Stimulated activated CD8-positive, alpha-beta memory T cell treated with anti-CD3 and anti-CD28 coated beads, Interleukin-12 subunit alpha, Interleukin-12 subunit beta, amount 100 ng/mL, for 1 hour (primary cell): ENCODE measurements around the gene ADH1A.
"Not testable (repeated sequence)": the region's sequence is repeated elsewhere in the genome, so short reads cannot be mapped to it uniquely, and the experiment has no call there.

ENCODE experiments used
- DNase-seq: peaks from one replicate; pipeline ENCODE4 v3.0.0-alpha.2; 2020; ENCODE audit warnings: low read depth

ADH1A gene

DNA sequence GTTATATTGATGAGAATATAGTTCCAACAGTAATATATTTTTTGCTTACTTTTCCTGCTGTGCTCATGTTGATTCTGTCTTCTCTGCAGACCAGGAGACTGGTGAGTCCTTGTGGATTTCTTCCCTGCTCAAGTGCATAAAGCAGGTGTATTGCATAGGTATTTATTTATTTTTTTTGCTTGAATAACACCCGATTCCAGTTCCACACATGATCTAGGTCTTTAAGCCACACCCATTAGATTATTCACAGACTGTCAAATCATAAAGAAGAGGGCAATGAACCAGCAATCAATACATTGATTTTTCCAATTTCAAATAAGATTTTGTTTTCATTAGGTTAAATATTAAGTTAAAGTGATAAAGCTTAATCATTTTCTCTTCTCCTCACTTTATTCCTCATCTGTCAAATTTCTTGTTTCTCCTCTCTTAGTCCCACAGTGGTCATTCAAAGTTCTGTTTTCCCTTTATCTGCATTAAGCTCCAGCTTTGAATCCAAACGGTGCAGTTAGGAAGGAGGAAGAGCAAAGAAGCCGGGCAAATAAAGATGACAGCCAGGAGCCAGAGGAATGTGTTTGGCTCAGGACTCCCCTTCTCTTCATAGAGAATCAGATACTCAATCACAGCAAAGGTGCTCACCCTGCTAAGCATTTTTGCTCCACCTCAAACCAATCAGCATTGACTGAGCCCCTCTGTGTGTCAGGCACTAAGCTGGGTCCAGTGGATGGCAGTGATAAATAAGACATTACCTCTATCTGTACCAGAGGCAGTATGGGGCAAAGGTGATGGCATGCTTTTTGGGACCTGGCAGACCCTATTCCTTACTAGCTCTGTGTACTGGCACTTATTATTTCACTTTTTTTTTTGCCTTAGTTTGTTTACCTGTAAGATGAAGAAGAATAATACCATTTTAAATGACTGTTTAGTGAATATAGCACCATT is at the start of gene ADH1A:
Gene ADH1A (minus strand): TSS at position 138 of the 939 bp plus-strand sequence. CDS start 71 bp downstream, at position 67.
- DNase-seq = no peak

DNA sequence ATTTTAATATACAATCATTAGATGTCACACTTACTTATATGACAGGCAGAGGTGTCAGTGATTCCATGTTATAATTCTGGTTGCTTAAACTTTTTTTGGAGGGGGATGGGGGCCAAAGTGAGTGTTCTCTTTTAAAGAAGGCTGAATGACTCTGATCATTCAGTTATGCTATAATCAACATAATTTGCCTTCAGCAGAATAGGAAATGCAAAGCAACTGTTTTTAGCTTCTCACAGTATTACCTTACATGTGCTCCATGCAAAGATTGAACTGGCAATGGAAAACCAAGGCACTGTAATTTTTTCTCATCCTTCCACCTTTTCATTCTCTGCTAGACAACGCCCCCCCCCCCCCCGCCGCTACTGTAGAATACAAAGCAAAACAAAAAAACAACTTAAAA is 48.4 kb upstream of the ADH1A start:
- DNase-seq = no peak

DNA sequence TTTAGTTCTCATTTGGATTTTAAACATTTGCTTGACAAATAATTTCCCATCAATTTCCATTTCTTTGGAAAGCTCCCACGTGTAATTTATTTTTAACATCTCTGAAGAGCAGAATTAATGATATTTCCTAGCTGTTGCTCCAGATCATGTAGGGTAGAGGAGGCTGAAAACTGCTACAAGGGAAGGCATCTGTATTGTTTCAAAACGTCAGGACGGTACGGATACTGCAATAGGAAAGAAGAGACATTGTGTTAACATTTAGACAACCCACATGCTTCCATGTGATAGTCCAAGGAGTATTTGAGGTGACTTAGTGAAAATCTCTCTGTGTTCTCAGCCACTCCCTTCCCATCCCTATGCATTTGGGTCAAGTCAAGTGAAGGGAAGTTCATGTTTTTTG is 45.8 kb upstream of the ADH1A start:
- DNase-seq = no peak

DNA sequence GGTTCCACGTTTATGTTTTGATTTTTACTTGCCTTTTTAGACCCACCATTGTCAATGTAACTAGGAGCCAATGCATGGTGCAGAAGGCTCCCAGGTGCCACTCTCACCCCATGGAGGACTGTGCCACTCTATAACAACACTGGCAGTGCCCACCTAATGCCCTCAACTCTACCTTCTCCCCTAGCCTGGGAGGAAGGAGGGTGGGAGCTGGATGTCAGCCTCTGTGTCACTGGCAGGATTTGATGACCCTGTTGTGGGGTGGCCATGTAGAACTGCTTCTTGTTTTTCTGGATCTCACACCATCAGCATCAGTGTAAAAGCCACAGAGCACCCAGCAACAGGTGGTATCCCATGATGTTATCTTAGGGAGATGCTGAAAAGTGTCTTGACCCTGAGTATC is 44.1 kb upstream of the ADH1A start:
- no peak for DNase-seq

DNA sequence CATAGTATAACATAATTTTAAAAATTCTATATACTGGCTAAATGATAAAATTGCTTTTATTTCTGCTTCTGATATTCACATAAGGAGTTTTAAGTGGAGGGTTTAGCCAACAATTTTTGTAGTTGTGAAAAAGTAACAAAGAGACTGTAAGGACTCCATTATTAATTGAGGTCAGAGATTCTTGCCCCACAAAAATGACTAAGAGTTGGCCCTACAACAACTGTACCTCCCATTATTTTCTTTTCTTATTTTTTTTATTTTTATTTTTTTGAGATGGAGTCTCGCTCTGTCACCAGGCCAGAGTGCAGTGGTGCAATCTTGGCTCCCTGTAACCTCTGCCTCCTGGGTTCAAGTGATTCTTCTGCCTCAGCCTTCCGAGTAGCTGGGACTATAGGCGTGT is 39.9 kb upstream of the ADH1A start:
- DNase-seq = no peak

DNA sequence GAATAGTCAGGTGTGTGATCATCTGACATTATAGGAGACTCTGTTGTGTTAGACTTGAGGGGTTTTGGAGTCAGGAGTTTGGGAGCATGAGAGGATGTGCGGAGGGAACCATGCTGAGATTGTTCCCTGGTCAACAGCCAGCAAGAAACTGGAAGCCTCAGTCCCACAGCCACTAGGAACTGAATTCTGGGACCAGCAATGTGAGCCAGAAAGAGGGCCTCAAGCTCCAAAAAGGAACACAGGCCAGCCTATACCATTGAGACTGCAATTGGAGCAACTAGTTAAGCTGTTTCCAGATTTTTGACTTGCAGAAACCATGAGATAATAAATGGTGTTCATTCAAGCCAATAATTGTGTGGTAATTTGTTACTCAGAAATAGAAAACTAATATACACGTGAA is 39.1 kb upstream of the ADH1A start:
- no peak for DNase-seq

DNA sequence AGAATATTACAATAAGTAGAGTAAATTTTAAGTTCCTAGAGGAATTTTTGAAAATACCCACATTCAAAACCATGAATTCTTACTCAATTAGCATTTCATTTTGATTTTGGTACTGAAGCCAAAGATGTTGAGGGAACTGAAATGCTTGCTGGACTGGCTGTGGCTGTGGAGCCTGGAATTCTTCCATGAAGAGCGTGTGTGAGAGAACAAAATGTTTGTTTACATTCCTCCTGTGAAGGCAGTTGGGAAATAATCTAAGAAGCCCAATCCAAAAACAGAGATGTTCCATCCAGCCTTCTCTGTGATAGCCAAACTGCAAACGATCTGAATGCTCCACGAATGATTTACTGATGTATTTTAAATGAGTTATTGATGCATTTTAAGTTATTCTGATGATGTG is 34.2 kb upstream of the ADH1A start:
- DNase-seq = no peak

DNA sequence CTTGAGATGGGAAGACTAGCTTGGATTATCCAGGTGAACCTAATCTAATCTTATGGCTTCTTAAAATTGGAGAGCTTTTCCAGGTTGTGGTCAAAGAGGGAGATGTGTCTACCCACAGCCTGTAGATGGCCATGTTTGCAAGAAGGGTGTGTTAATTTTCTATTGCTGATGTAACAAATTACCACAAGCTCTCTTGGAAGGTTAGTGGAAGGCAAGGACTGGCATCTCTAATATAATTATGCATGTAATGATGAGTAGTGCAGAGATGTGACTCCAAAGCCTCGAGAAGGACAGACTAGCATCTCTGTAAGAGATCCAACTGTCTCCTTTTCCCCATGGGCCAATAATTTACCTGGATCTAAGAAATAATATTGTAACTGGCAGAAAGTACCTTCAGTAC is 33.6 kb upstream of the ADH1A start:
- no peak for DNase-seq

DNA sequence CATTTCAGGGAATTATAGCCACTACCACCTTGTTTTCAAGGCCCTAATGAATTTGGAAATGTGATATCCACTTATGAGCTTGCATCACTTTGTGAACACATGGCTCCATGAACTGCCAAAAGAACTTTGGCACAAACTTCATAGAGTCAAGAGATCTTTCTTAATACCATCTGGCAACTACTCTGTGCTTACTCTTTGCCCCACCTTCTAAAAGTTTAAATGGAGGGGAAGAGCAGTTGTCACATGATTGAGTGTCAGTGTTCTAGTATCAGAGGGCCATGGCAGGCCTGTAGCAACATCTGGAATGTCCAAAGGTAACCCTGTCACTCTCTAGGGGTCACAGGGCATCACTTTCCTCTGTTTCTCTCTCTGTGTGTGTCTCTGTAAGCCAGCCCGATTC is 33.0 kb upstream of the ADH1A start:
- no peak for DNase-seq

DNA sequence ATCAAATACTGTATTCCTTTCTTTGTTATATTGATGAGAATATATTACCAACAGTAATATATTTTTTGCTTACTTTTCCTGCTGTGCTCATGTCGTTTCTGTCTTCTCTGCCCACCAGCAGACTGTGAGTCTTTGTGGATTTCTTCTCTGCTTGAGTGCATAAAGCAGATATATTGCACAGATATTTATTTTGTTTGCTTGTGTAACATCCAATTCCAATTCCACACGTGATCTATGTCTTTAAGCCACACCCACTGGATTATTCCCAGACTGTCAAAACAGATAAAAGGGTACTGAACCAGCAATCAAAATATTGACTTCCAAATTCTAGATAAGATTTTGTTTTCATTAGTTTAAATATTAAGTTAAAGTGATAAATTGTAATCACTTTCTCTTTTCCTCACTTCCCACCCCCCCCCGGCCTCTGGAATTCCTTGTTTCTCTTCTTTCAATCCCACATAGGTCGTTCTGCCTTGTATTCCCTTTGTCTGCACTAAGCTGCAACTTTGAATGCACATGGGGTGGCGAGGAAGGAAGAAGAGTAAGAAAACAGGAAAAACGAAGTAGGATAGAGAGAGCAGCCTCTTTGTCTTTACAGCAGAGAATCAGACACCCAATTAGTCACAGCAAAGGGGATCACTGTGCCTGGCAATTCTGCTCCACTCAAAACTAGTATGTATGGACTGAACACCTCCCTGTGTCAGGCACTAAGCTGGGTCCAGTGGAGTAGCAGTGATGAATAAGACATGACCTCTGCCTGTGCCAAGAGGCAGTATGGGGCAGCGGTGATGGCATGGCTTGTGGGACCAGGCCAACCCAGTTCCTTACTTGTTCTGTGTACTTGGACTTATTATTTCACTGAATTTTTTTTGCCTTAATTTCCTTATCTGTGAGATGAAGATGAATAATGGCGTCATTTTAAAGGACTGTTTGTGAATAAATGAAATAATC is 30.7 kb upstream of the ADH1A start, which contains the start of gene ADH1B:
Gene ADH1B (minus strand): TSS at position 161 of the 951 bp plus-strand sequence. CDS start 70 bp downstream, at position 91.
- no peak for DNase-seq

DNA sequence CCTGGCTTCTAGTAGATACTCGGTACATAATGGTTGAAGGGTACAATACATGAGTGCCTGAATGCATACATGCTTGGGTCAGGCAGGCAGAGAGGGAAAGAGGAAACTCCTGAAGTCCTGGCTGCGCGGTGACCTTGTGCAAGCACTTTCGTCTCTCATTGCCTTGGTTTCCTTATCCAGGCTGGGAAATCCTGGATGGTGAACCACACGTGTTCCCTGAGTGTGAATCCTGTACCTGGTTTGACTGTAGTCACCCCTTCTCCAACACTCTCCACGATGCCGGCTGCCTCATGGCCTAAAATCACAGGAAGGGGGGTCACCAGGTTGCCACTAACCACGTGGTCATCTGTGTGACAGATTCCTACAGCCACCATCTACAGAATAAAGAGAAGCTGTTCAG is 27.0 kb upstream of the ADH1A start:
- DNase-seq = not testable (repeated sequence)

DNA sequence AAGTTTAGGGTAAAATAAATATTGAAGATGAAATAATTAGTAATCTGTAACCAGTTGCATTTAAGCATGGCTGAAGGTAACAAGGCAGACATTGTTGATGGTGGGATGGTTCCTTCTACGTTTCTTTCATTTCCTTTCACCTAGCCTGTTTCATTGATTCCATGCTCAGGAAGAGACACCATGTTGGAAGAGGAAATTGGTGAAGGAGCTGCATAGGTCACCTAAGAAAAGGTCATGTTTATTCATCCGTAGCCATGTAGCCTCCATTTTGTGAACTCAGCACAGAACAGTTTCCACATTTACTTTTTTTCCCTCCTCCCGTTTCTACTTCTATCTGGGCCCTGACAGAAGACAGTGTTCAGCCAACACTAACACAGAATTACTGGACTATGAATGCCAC is 26.6 kb upstream of the ADH1A start:
- DNase-seq = no peak

DNA sequence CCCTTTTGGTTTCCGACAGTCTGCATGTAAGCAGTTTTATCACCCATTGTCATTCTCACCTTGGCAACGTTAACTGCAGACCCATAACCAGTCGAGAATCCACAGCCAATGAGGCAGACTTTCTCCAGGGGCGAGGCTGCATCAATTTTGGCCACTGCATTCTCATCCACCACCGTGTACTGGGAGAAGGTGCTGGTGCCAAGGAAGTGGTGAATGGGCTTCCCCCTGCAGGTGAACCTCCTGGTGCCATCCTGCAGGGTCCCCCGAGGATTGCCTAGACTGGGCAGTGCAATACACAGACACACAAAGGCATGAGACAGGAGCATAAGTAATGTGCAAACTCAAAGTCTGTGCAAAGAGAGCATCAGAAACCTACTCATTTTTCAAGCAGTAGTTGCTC is 25.1 kb upstream of the ADH1A start:
- no peak for DNase-seq

DNA sequence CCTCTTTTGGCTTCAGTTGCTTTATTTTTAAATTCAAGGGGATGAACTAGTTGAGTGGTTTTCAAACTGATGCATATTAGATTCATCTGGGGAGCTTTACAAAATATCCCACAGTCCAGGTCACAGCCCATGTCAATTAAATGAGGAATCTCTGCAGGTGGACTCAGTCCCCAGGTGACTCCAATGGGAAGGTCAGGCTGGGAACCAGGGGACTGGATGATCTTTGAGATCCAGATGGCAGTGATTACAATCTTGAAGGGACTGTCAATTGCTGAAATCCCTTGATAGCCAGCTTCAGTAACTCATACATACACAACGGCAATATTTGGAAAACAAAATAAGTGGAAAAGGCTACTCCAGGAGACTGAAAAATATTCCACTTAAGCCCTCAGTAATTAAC is 23.4 kb upstream of the ADH1A start:
- DNase-seq = no peak

DNA sequence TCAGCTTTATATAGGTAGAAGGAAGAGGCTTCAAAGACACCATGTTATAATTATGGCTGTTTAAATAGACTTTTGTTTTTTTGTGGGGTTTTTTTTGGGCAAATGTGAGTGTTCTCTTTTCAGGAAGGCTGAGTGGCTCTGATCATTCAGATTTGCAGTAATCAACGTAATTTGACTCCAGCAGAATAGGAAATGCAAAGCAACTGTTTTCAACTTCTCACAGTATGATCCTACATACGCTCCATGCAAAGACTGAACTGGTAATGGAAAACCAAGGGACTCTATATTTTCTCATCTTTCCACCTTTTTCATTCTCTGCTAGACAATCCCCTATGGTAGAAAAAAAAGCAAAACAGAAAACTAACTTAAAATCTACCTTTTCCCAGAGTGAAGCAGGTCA is 19.6 kb upstream of the ADH1A start:
- DNase-seq = no peak

DNA sequence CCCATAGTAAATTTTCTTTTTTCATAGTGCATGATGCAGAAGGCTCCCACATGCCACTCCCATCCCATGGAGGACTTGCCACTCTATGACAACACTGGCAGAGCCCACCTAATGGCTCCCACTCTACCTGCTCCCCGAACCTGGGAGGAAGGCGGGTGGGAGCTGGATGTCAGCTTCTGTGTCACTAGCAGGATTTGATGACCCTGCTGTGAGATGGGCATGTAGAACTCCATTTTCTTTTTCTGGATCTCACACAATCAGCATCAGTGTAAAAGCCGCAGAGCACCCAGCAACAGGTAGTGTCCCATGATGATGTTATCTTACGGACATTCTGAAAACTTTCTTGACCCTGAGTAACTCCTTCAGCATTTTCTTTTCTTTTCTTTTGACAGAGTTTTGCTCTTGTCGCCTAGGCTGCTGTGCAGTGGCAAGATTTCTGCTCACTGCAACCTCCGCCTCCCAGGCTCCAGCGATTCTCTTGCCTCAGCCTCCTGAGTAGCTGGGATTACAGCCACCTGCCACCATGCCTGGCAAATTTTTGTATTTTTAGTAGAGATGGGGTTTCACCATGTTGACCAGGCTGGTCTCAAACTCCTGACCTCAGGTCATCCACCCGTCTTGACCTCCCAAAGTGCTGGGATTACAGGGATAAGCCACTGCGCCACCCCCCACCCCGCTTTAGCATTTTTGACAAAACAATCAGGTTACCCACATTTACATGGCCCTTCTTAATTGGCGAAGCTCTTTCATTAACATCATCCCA is 15.0 kb upstream of the ADH1A start:
- DNase-seq = no peak

DNA sequence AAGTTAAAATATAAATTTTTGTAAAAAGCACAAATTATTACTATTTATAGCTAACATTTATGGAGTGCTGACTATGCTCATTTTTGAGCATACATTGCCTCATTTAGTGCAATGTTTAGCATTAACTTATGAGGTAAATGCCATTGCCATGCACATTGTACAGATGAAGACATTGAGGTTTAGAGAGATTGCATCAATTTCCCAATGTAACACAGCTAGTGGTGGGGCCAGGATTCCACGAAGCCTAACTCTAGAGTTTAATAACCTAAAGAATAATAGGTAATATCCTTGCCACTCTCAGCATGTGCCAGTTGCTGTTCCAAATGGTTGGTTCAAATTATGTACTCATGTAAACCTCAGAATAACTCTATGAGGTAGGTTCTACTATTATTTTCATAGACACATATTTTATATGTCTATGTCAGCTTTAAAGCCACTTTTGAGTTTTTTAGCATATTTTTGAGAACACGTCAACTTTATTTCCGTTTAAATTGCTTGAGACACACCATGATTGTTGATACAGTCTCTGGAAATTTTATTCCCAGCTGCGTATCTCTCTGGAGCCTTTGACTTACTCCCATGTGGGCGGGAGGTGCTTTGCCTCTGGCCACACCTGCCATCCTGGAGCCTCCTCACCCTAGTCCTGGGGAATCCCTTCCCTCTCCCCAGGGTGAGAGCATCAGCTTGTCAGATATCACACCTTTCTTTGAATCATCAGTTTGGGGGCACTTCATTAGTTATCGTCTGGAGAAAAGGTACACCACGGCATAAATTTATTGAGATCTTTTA is 10.8 kb upstream of the ADH1A start:
- DNase-seq = no peak

DNA sequence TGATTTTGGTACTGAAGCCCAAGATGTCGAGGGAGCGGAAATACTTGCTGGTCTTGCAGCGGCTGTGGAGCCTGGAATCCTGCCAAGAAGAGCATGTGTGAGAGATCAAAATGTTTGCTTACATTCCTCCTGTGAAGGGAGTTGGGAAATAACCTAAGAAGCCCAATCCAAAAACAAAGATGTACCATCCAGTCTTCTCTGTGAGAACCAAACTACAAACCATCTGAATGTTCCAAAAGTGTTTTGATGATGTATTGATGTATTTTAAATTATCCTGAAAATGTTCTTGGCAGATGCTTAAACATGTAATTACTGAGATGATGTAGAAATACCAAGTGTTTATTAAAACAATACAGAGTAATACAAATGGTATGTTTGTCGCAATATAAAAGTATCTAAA is 10.1 kb upstream of the ADH1A start:
- no peak for DNase-seq

DNA sequence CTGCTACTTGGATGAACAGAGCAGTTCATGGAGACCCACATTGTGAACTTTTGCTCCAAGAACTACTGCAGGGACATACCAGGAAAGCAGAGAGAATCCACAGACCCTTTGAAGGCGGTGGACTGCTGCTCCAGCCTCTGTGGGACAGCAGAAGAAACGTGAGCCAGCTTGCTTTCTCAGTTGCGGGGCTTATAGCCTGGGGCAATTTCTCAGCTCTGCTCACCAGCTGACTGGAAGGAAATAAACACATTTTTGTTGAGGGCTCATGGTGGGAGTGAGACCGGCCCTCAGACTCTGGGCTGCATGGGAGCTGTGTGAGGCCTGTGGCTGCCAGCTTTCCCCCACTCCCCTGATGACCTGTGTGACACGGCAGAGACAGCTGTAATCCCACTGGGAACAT is 2.6 kb upstream of the ADH1A start:
- no peak for DNase-seq

DNA sequence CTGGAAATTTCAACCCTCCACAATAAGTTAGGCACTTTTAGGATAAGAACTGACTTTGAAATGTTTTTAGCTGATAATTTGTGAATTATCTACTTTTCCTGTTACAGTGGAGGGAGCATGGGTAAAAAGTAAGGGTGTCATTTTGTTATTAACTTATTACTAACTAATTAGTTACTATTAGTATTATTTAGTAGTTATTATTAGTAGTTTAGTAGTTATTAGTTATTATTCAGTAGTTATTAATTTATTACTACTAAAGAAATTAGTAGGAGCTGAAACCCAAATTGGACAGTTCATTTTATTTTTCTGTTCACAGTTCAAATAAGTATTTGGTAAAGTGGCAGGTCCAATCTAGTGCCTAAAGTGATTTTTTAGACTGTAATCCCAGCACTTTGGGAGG is 5.4 kb downstream of the ADH1A start:
- DNase-seq = no peak

DNA sequence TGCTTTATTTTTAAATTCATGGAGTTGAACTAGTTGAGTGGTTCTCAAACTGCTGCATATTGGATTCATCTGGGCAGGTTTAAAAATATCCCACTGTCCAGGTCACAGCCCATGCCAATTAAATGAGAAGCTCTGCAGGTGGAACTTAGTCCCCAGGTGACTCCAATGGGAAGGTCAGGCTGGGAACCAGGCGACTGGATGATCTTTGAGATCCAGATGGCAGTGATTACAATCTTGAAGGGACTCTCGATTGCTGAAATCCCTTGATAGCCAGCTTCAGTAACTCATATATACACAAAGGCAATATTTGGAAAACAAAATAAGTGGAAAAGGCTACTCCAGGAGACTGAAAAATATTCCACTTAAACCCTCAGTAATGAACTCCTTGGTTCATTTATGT is 8.1 kb downstream of the ADH1A start:
- no peak for DNase-seq
